NCI-H187 (cell line): ENCODE results near the gene TMC1.
"Not testable (repeated sequence)": the region's sequence is repeated elsewhere in the genome, so short reads cannot be mapped to it uniquely, and the experiment has no call there.

ENCODE experiments used
- DNase-seq, 2 experiments: peaks; one replicate each; lab custom pipeline; 2025; lab: John Stamatoyannopoulos, UW

The TMC1 gene

DNA sequence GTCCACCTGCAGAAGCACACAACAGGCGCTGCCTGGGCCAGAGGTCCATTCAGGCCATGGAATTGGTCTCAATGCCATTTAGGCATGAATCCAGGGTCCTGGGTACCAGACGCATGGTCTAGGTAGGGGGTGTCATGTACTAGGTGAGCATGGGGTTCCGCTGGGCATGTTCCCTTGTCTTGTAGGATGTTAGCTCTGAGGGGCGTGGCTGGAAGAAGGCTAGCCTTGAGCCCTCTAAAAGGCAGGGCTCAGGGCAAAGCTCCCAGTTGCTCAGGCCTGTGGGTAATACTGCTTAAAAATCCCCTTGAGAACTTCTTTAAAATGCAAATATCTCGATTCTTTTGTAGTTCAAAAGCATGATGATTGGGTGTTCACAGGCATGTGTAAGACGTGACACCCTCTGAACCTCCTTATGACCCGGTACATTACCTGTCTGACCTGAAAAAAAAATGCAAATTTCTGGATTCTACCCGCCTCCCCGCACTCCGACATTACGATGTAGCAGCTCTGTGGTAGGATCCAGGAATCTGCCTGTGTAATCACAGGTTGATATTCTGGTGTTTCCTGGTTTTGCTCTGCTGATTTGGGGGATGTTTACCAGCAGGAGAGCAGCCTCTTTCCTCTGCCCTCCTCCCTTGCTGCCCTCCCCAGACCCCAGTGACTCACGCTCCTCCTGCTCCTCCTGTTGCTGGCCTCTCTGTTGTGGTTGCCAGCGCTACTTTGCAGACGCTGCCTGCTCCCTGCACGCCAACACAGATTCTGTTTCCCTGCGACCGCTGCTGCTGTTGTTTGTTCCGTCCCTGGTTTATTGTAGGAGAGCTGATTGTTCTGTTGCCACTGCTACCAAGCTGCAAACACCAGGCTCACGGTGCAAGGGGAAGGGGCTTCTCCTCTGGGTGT lies 5.7 kb downstream of the TMC1 start:
- DNase-seq = no peak

DNA sequence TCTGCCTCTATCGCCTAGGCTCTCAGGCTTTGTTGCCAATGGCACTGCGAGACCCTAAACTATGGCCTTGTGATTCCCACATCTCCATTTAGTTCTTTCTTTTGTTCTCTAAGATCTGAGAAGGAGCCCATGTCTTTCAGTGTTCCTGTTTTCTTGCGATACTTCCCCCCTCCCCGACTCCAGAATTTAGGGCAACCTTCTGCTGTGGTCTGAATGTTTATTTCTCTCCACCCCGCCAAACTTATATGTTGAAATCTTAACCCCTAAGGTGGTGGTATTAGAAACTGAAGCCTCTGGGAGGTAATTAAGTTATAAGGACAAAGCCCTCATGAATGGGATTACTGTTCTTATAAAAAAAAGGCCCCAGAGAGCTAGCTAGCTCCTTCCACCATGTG lies 6.4 kb downstream of the TMC1 start:
- DNase-seq = no peak

DNA sequence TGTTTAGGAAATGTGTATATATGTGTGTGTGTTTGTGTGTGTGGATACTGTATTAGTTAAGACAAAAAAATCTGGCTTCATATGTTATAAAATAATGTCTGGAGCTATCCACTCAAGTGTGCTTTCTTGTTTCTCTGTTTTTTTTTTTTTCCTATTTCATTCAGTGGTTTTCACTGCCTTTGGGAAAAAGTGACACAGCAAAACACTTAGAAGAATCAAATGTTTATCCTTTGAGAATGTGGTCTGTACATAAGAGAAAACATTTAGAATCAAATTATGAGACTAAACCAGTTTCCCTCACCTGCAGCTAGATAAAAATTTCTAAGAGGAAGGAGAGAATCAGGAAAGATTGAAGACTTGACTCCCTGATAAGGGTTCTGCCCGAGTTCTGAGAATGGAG lies 8.1 kb downstream of the TMC1 start:
- DNase-seq = no peak

DNA sequence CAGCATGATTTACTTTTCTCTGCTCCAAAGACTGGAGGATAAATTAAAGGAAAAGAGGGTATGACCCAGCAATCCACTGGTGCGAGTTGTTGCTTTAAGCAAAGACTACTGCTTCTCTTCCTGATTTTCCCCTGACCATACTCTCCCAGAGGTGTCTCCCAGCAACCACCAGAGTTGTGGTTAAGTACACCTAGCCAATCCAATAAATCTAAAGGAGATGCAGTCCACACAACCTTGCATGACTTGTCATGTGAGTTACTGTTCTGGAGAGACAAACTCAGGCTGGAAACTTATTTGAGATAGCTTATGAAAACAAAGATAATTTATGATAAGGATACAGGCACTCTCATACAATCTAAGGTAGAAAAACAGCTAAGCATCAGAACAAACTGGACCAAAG lies 11.9 kb downstream of the TMC1 start:
- no peak for DNase-seq

DNA sequence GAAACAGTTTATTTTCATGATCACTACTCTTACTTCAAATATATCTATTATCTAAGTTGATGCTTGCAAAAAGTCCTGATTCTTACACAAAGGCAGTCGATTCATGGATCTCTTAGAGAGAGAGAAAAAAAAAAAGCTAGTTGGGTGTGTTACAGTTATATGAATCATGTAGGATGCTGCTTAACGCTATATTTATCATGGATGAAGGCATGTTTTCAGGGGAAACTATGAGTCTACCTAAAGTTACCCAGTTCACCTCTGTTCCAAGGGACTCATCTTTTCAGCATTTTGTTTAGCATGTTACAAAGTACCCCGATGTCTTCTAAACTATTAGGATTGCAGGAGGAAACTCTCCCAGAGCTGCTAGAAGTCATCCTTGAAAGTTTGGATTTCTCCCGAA lies 13.5 kb downstream of the TMC1 start:
- no peak for DNase-seq

DNA sequence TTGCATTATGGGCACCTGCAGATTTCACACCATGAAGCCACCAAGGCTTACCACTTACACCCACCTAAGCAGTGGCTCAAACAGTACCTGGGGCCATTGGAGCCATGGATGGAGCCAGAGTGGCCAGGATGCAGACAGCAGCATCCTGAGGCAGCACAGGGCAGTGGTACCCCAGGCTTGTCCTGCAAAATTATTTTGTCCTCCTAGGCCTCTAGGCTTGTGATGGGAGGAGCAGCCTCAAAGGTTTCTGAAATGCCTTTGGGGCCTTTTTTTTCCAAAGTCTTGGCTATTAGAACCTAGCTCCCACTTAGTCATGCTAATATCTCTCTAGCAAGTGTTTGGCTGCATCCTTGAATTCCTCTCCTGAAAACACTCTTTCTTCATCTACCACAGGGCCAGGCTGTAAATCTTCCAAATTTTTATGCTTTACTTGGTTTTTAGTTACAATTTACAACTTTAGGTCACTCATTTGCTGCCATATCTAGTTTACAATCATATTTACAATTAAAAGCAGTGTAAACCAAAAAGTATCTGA lies 15.7 kb downstream of the TMC1 start:
- no peak for DNase-seq

DNA sequence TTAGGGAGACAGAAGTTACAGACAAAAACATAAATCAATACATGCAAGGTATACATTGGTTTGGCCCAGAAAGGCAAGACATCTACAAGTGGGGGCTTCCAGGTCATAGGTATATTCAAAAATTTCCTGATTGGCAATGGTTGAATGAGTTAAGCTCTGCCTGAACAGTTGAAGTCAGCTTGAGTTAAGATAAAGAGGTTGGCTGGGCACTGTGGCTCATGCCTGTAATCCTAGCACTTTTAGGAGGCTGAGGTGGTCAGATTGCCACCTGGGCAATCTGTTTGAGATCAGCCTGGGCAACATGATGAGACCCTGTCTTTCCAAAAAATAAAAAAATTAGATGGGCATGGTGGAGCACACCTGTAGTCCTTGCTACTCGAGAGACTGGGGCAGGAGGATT lies 16.3 kb downstream of the TMC1 start:
- no peak for DNase-seq

DNA sequence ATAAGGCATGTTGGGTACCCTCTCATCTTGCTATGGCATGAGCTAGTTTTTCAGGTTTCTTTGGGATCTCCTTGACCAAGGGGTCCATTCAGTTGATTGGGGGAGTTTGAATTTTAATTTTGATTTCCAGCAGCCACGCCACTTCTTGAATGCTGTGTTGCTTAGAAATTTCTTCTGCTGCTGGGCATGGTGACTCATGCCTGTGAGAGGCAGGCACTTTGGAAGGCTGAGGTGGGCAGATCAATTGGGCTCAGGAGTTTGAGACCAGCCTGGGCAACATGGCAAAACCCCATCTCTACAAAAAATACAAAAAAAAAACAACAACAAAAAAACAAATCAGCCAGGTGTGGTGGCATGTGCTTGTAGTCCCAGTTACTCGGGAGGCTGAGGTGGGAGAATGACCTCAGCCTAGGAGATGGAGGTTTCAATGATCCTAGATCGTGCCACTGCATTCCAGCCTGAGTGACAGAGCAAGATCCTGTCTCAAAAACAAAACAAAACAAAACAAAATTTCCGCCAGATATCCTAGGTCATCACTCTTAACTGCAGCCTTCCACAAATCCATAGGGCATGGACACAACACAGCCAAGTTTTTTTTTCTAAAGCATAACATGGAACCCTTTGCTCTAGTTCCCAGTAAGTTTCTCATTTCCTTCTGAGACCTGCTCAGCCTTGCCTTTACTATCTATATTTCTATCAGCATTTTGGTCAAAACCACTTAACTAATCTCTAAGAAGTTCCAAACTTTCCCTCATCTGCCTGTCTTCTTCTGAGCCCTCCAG lies 17.7 kb downstream of the TMC1 start:
- no peak for DNase-seq

DNA sequence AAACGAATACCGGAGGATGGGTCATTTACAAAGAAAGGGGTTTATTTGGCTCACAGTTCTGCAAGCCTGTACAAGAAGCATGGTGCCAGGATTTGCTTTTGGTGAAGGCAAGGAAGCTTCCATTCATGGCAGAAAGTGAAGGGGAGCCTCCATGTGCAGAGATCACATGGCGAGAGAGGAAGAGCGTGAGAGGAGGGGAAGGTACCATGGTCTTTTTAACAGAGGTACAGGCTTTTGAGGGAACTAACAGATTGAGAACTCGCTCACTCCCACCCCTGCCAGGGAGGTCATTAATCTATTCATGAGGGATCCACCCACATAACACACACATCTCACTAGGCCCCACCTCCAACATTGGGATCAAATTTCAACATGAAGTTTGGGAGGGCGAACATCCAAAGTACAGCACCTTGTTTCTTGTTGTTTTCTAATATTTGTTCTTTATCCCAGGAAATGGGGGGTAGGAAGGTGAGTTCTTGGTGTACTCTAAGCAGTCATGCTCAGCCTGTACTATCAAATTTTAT lies 18.5 kb downstream of the TMC1 start:
- no peak for DNase-seq

DNA sequence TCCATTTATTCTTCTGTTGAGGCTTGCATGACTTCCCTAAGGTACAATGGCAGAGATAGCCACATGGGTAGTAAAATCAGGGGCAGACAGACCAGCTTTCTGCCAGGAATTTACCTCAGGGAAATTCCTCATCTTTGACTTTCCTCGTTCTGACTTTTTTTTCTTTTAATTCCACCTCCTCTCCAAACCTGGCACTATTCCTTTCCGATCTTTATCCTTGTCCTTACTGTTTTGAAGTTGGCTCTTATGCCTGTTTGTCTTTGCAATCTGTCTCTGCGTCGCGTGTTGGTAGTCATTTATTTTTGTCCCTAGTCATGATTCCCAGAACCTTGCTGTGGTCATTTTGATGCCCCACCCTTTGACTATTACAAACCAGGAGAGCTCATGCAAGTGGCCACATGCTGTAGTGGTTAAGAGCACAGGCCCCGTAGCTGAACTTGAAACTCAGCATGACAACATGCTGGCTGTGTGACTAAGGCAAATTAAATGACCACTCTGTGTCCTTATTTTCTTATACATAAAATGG lies 19.0 kb downstream of the TMC1 start:
- DNase-seq = no peak

DNA sequence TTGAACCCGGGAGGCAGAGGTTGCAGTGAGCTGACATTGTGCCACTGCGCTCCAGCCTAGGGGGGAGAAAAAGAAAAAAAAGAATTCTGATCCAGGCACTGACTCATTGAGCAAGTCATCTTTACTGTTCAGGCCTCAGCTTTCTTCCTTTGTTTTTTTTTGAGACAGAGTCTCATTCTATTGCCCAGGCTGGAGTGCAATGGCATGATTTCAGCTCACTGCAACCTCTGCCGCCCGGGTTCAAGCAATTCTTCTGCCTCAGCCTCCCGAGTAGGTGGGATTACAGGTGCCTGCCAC lies 21.1 kb downstream of the TMC1 start:
- DNase-seq = not testable (repeated sequence)

DNA sequence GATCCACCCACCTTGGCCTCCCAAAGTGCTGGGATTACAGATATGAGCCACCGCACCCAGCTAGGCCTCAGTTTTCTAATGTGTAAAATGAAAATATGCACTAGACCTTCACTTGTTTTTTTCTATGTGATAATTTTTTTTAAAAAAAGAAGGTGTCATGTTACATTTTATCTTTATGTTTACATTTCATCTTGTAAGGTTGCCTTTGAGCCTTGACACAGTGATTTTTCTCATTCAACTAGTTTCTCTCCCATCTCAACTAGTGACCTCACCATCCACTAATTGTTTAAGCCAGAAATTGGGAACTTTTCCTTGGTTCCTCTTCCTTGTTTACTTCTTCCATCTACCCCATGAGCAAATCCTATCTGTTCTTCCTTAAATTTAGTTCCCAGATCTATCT lies 21.5 kb downstream of the TMC1 start:
- no peak for DNase-seq

DNA sequence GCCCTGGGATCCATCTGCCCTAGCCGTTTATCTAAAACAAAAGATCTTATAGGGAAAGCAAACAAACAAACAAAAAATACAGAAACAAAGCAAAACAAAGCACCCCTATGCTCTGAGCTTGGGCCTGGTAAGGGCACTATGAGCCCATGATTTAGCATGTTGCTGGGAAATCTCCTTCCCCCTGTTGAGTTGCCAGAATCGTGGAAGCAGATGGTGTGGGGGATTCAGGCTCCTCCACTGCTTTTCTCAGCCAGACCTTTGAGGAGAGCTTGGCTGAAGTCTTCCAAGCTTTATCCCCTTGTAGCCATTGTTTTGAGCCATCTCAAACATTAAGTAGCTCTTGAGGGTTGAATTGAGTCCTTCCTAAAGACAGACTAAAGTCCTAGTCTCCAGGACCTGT lies 29.9 kb downstream of the TMC1 start:
- no peak for DNase-seq

DNA sequence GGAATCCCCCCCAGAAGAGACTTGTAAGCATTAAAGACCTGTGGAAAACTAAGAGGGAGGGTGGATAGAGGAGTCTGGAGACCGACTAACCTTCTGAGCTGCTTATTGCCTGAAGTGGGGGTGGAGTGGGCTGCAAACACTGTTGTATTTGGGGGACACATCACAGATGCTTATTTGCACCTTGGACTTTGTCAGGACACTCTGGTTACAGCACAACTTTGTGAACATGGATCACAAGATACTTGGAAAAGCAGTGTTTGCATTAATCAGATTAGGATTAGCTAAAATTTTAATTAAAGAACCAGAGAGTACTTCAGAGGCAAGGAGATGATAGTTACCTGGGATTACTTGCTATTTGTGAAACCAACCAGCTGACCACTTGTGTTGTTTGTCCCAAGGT lies 30.9 kb downstream of the TMC1 start:
- DNase-seq = no peak

DNA sequence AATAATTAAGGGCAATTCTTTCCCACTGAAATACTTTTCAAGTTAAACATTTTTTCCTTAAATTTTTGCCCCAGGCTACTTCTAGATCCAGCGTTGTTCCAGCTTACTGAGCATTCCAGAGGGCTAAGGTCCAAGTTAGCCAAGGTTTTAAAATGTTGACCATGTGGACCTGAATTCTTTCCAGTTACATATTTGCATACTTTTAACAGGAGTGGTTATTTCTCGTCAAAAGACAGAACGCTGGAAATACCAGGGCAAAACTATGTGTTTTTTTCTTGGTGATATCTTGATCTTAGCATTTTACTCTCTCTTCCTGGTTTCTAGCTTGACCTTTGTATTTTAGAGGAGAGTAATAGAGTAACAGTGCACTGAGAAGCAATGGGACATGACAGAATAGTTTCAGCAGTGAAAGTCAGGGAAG lies 32.8 kb downstream of the TMC1 start:
- DNase-seq = no peak

DNA sequence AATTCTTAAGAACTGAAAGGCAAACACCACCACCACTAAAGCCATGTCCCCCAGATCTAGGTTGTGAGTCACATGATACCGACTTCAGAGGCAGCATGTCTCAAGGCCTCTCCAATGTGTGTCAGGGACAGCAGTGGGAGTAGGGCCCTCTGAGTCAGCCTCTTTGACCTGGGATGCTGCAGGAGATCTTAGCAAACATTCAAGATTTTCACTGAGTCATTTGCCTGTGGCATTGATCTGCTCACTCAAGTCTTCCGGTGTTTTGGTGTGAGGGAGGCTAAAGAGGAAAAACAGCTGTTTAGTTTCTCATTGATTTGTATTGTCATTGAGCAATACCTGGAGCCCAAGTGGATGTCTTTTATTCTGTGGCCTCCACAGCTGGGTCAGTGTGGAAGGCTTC lies 36.1 kb downstream of the TMC1 start:
- no peak for DNase-seq

DNA sequence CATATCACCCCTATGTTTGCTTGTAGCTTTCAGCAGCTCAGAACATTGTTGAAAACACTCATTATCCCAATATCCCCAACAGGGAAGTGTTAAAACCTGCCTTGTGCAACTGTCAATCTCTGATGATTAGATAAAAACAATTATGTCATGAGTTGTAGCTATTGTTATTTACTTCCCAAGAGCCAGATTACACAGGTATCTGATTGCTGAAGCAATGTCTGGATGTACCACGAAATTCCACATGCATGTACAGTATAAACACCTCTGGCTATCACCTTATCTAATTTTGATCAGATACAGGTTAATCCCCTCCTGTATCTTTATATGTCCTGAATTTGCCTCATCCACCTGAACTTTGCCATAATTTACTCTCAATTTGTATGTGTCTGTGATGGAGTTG lies 38.7 kb downstream of the TMC1 start:
- DNase-seq = no peak

DNA sequence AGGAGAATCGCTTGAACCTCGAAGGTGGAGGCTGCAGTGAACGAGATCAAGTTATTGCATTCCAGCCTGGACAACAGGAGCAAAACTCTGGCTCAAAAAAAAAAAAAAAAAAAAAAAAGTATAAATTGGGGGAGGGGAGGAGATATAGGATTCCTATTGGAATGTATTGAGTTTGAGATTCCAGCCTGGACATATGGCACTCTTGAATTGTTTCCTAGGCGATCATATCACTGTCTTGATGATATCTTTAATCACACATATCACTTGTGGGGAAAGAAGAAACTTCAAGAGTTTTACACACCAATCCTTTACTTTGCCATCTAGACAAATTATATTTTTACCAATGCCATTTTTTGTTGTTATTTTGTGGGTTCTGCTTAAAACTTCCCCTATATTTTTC lies 42.4 kb downstream of the TMC1 start:
- DNase-seq = no peak

DNA sequence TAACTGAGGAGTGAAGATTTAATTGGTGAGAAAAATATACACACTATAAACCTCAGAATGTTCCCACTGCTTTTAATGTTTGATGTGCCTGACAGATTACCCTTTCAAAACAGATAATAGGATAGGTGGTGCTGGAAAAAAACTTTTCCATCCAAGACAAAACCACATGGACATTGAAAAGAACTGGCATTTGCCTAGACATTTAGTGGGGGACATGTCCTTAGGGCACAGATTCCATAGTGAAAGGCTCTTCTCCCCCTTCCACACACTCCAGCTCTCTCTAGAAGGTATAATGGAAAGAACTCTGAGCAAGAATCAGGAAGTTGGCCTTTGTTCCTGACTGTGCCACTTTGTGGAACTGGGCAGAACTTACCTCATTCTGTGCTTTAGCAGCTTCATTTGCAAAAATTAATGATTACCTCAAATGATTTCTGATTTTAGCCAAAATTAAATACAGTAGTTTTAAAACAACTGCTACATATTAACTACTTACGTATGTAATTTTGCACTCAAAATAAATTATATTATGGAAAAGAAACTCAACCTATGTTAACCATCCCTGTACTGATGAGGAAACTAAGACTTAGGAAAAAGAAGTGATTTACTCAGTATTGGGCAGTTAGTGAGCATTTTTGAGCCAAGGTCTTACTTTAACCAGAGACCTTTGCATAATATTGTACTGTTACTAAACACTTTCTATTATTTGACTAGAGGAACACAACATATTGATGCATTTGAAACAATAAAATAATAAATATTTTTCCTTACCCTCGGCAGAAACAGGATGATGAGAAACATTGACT lies 43.3 kb downstream of the TMC1 start:
- no peak for DNase-seq

DNA sequence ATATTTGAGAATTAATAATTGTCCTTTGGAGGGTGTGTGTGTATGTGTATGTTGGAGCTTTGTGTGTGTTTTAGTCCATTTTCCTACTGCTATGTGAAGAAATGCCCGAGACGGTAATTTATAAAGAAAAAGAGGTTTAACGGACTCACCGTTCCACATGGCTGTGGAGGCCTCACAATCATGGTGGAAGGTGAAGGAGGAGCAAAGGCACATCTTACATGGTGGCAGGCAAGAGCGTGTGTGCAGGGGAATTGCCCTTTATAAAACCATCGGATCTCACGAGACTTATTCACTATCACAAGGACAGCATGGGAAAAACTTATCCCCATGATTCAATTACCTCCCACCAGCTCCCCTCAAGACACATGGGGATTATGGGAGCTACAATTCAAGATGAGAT lies 44.1 kb downstream of the TMC1 start:
- DNase-seq = no peak

DNA sequence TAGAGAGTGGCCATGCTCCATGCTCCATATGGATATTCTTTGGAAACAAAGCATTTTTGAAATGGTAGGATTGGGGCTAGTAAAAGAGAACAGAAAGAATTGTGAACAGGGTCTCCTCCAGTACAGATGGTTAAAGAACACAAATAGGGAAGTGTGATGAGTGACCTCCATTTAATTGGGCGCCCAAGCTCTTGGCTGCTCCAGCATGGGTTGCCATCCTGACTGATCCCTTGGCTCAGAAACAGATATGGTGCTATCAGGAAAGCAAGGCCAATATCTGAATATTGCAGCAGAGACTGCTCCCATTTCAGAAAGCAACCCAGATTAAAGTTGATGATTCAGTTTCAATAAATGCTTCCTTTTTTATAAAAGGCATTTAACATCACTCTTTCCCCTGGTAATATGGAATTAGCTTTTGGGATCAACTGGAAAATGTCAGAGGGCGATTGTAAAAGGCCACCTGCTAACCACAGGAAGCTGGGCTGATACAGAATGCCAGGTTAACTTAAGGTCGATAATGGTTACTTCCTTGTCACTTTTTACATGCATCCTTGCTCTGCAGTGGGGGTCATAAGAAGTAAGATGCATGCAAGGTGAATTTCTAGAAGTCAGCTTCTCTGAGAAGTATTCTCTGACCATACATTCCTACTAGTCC lies 52.9 kb downstream of the TMC1 start:
- no peak for DNase-seq

DNA sequence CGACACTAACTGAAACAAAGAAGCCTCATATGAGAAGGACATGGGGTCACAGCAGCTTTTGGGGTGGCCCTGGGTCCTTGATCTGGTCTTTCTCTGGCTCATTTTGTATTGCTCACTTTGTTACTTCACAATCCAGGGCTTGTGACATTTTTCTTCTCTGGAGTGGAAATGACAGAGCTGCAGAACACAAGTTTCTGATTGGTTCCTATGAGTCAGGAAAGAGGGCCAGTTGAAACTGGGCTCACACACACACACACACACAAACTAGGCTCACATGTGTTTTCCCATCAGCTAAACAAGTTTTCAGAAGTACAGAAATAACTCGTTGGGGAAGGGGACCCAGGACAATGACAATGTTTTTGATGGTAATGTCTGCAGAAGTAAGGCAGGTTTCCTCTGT lies 54.3 kb downstream of the TMC1 start:
- no peak for DNase-seq
